DOHH2 (cell line): Measurements from ENCODE around the gene B4GALT5.
A peak's percentile ranks its signal among the peaks of the same experiment; 100 is the strongest.
"Not testable (repeated sequence)": the region's sequence is repeated elsewhere in the genome, so short reads cannot be mapped to it uniquely, and the experiment has no call there.

Source experiments
- H3F3A ChIP-seq: fragments of 200-600 bp; sonication (generic), shearing (Covaris generic); 2 replicates; pipeline ENCODE4 v1.6.0; 2016; ENCODE audit warnings: antibody characterized with exemption, mild to moderate bottlenecking; ENCODE audit not compliant: control insufficient read depth, insufficient read depth
- H3K27ac ChIP-seq: fragments of 200-600 bp; sonication (generic); 2 replicates; pipeline ENCODE4 v1.5.1; 2014; ENCODE audit warnings: low read depth, mild to moderate bottlenecking, low read length, moderate library complexity
- H3K27me3 ChIP-seq: fragments of 200-600 bp; sonication (generic); 2 replicates; pipeline ENCODE4 v1.6.1; 2014; ENCODE audit warnings: mild to moderate bottlenecking, low read length, mixed read lengths; ENCODE audit not compliant: control insufficient read depth
- H3K36me3 ChIP-seq: fragments of 200-600 bp; sonication (generic); 2 replicates; pipeline ENCODE4 v1.6.1; 2014; ENCODE audit warnings: mild to moderate bottlenecking, low read length, moderate library complexity, mixed read lengths; ENCODE audit not compliant: control insufficient read depth
- H3K4me1 ChIP-seq: fragments of 200-600 bp; sonication (generic); 2 replicates; pipeline ENCODE4 v1.6.1; 2014; ENCODE audit warnings: mild to moderate bottlenecking, low read length, mixed read lengths; ENCODE audit not compliant: control insufficient read depth
- H3K4me2 ChIP-seq: fragments of 200-600 bp; sonication (generic); 2 replicates; pipeline ENCODE4 v1.6.0; 2014; ENCODE audit warnings: mild to moderate bottlenecking, low read length, moderate library complexity
- H3K4me3 ChIP-seq: fragments of 200-600 bp; sonication (generic); 2 replicates; pipeline ENCODE4 v1.5.1; 2014; ENCODE audit warnings: mild to moderate bottlenecking, low read length, mixed read lengths
- H3K79me2 ChIP-seq: fragments of 200-600 bp; sonication (generic); 2 replicates; pipeline ENCODE4 v1.6.1; 2014; ENCODE audit warnings: mild to moderate bottlenecking, low read length, mixed read lengths; ENCODE audit not compliant: control insufficient read depth
- H3K9me2 ChIP-seq: fragments of 200-600 bp; sonication (generic); replicated peaks from 2 replicates; pipeline ENCODE4 v1.6.1; 2014; ENCODE audit warnings: mild to moderate bottlenecking, low read length, mixed read lengths; ENCODE audit not compliant: control insufficient read depth
- H3K9me3 ChIP-seq: fragments of 200-600 bp; sonication (generic); 2 replicates; pipeline ENCODE4 v1.6.1; 2014; ENCODE audit warnings: antibody characterized with exemption, low read length, mixed read lengths; ENCODE audit not compliant: control insufficient read depth, insufficient read depth
- H4K20me1 ChIP-seq: fragments of 200-600 bp; sonication (generic); 2 replicates; pipeline ENCODE4 v1.6.0; 2014; ENCODE audit warnings: low read depth, mild to moderate bottlenecking, antibody characterized with exemption, low read length, moderate library complexity; ENCODE audit not compliant: control insufficient read depth, insufficient read depth
- EZH2phosphoT487 ChIP-seq: fragments of 200-600 bp; sonication (generic); IDR thresholded peaks from 2 replicates; pipeline ENCODE4 v1.6.1; 2017; ENCODE audit warnings: borderline replicate concordance, mild to moderate bottlenecking, antibody characterized with exemption, low read length, moderate library complexity, mixed read lengths
- TF ChIP-seq, protein P1 (sequence below): fragments of 200-600 bp; sonication (generic); IDR thresholded peaks from one replicate; pipeline ENCODE4 v1.5.1; 2014; ENCODE audit warnings: antibody characterized with exemption, mild to moderate bottlenecking, low read depth, low read length; ENCODE audit not compliant: poor library complexity, severe bottlenecking

The B4GALT5 gene

DNA sequence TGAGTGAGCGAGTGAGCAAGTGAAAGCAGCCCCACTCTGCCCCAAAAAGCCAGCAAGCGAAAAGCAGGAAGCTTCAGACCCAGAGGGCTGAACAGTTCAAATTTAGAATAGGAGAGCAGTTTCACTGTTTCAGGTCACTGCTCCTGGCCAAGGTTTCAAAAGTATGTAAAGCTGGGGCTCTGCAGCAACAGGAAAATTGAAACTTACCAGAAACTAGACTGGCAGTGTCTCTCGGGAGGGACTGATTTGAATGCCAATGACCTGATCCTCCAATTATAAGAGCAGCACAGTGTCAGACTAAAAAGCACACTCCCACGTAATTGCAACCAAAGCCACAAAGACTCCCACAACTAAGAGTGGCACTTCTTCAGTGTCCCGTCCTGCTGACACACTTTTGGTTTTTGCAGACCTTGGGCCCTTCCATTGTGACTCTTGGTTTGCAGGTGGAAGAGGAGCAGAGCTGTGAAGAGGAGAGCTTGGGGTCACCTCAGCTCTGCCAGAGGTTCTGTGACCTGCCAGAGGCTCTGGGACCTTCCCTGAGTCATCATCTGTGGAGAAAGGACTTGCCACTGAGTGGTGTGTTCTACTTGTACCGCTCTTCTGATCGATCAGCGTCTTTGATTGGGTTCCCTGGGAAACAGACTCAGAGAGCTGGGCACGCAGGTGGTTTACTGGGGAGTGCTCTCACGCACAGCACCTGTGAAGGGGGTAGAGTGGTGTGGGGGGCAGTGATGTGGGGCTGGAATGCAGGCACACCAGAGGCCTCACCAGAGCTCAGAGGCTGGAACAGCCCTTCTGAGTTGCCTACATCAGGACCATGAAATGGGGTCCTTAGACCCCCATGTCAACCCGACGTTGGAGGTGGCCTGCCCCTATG, 93.1 kb downstream of the B4GALT5 start:
- peaks cover 74% of the 10 kb centered on the region for H3K4me1 ChIP-seq
- no peaks in the 10 kb centered on the region for H3K27me3 ChIP-seq
- peaks cover 31% of the 10 kb centered on the region for H3F3A ChIP-seq
- peak overlapping the region; percentile 82 for H3K4me2 ChIP-seq
- peak overlapping the region; percentile 82 for H3K27ac ChIP-seq
- no peaks in the 10 kb centered on the region for H3K9me2 ChIP-seq
- H3K4me3 ChIP-seq: peak overlapping the region; percentile 66
- H3K79me2 ChIP-seq: no peaks in the 10 kb centered on the region
- no peaks in the 10 kb centered on the region for H3K36me3 ChIP-seq
- TF ChIP-seq EZH2phosphoT487: no peak
- TF ChIP-seq, protein P1, sequence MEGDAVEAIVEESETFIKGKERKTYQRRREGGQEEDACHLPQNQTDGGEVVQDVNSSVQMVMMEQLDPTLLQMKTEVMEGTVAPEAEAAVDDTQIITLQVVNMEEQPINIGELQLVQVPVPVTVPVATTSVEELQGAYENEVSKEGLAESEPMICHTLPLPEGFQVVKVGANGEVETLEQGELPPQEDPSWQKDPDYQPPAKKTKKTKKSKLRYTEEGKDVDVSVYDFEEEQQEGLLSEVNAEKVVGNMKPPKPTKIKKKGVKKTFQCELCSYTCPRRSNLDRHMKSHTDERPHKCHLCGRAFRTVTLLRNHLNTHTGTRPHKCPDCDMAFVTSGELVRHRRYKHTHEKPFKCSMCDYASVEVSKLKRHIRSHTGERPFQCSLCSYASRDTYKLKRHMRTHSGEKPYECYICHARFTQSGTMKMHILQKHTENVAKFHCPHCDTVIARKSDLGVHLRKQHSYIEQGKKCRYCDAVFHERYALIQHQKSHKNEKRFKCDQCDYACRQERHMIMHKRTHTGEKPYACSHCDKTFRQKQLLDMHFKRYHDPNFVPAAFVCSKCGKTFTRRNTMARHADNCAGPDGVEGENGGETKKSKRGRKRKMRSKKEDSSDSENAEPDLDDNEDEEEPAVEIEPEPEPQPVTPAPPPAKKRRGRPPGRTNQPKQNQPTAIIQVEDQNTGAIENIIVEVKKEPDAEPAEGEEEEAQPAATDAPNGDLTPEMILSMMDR: no peak
- H4K20me1 ChIP-seq: no peaks in the 10 kb centered on the region
- peaks cover 3% of the 10 kb centered on the region; the same call in 1 of the 2 replicates for H3K9me3 ChIP-seq

DNA sequence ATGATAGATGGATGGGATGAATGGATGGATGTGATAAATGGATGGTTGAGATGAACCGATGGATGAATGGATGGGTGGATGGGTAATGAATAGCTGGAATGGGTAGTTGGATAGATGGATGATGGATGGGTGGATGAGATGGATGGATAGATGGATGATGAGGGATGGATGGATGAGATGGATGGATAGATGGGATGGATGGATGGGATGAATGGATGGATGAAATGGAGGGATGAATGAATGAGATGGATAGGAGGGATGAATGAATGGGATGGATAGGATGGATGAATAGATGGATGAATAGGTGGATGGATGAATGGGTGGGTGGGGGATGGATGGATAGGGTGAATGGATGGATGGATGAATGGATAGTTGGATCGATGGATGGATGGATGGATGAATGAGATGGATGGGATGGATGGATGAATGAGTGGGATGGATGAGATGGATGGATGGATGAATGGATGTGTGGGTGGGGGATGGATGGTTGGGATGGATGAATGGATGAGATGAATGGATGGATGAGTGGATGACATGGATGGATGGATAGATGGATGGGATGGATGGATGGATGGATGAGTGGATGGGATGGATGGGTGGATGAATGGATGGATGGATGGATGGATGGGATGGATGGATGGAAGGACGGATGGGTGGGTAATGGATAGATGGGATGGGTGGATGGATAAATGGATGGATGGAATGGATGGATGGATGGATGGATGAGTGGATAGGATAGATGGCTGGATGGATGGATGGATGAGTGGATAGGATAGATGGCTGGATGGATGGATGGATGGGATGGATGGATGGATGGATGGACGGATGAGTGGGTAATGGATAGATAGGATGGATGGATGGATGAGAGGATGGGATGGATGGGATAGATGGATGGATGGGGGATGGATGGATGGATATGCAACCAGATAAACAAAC, 94.3 kb downstream of the B4GALT5 start:
- Histone ChIP-seq H3K36me3 (no peaks in the 10 kb centered on the region), H3K9me3 (peaks cover 3% of the 10 kb centered on the region; the same call in 1 of the 2 replicates), H3K27ac (peak overlapping the region; percentile 82), H3K4me3 (peak overlapping the region; percentile 66), H3K9me2 (no peaks in the 10 kb centered on the region), H3K27me3 (no peaks in the 10 kb centered on the region), H3K4me1 (peaks cover 62% of the 10 kb centered on the region), H3K4me2 (peak overlapping the region; percentile 82), H4K20me1 (no peaks in the 10 kb centered on the region), H3F3A (peaks cover 21% of the 10 kb centered on the region), H3K79me2 (no peaks in the 10 kb centered on the region)
- TF ChIP-seq, protein P1: no peak
- TF ChIP-seq EZH2phosphoT487: no peak

DNA sequence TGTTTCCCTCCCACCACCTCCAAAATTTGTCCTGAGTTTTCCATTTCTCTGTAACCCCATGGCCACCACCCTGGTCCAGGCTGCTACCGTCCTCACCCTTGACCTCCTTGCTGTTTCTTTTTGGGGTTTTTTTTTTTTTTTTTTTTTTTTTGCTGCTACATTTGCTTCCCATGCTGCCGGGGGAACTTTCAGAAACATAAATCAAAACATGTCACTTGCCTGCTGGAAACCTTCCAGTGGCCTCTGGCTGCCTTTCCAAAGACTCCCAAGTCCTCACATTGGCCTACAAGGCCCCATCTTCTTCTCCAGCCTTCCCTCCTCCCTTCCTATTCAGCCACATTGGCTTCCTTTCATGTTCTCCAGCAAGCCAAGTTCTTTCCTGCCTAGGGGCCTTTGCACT, 95.4 kb downstream of the B4GALT5 start:
- Histone ChIP-seq H3K9me2 (no peaks in the 10 kb centered on the region), H3K4me3 (no peak overlapping the region), H4K20me1 (no peaks in the 10 kb centered on the region), H3K79me2 (no peaks in the 10 kb centered on the region), H3K36me3 (no peaks in the 10 kb centered on the region), H3K4me1 (peaks cover 53% of the 10 kb centered on the region), H3K4me2 (no peak overlapping the region), H3K27me3 (no peaks in the 10 kb centered on the region), H3F3A (peaks cover 19% of the 10 kb centered on the region), H3K27ac (no peak overlapping the region), H3K9me3 (peaks cover 3% of the 10 kb centered on the region; the same call in 1 of the 2 replicates)
- TF ChIP-seq, protein P1: no peak
- TF ChIP-seq EZH2phosphoT487: no peak

DNA sequence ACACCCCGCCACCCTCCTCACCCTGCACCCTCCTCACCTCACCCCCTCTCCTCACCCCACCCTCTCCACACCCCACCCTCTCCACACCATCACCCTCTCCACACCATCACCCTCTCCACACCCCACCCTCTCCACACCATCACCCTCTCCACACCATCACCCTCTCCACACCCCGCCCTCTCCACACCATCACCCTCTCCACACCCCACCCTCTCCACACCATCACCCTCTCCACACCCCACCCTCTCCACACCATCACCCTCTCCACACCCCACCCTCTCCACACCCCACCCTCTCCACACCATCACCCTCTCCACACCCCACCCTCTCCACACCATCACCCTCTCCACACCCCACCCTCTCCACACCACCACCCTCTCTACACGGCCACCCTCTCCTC, 96.3 kb downstream of the B4GALT5 start:
- peaks cover 44% of the 10 kb centered on the region for H3K4me1 ChIP-seq
- H3K9me2 ChIP-seq, H3K4me3 ChIP-seq, H3K27me3 ChIP-seq, H3K79me2 ChIP-seq, H3K27ac ChIP-seq, H3K9me3 ChIP-seq, H4K20me1 ChIP-seq, H3K4me2 ChIP-seq, H3K36me3 ChIP-seq: not testable (repeated sequence)
- H3F3A ChIP-seq: peaks cover 18% of the 10 kb centered on the region
